Esophagus squamous epithelium (tissue), 4 donors: Measurements from ENCODE around the gene FUT7.

ENCODE experiments used
- CTCF ChIP-seq, 6 experiments: fragments of 450-650 bp in 4 of 6; fragments of 200-600 bp in 2 of 6; sonication (generic) in 2 of 6; IDR thresholded peaks; one replicate each; pipeline ENCODE4 v1.5.1; 2016 to 2019; ENCODE audit warnings: antibody characterized with exemption in 6 of 6, mild to moderate bottlenecking in 4 of 6, moderate library complexity in 4 of 6
- POLR2A ChIP-seq, 4 donors: fragments of 450-650 bp; IDR thresholded peaks; one replicate each; pipeline ENCODE4 v1.6.1; 2017; ENCODE audit warnings: antibody characterized with exemption in 4 of 4, mild to moderate bottlenecking in 4 of 4, moderate library complexity in 3 of 4

- TF ChIP-seq CTCF (IDR thresholded peaks at IDR 0.05) (no peak), POLR2A (IDR thresholded peaks at IDR 0.05) (no peak)
Observed at GRCh38 chr9:137009217-137009616, 22.7 kb downstream of the FUT7 start.
